ENCODE results near the gene PRR5L.
"Not testable (repeated sequence)": the region's sequence is repeated elsewhere in the genome, so short reads cannot be mapped to it uniquely, and the experiment has no call there.

Gene PRR5L

GRCh38 chr11:36490026-36490806, 194.1 kb downstream of the PRR5L start:
- no peak for DNase-seq (ENCODE audit: low spot score)
- FAIRE-seq = no peak

- DNase-seq (ENCODE audit: low spot score) (peak; percentile 41), FAIRE-seq (no peak)
Observed at GRCh38 chr11:36492724-36493304, 196.7 kb downstream of the PRR5L start.

GRCh38 chr11:36493332-36493731, 197.2 kb downstream of the PRR5L start:
- DNase-seq (ENCODE audit: low spot score) (no peak), FAIRE-seq (no peak)

- no peak for DNase-seq (ENCODE audit: low spot score)
- FAIRE-seq = no peak
Observed at GRCh38 chr11:36498721-36499120, 202.6 kb downstream of the PRR5L start.

- DNase-seq (ENCODE audit: low spot score) = no peak
- FAIRE-seq = no peak
Observed at GRCh38 chr11:36499315-36499714, 203.2 kb downstream of the PRR5L start.

GRCh38 chr11:36500315-36500721, 204.2 kb downstream of the PRR5L start:
- DNase-seq (ENCODE audit: low spot score) = peak; percentile 61
- FAIRE-seq = peak; percentile 40

- no peak for FAIRE-seq
- DNase-seq (ENCODE audit: low spot score) = no peak
Observed at GRCh38 chr11:36501236-36501635, 205.1 kb downstream of the PRR5L start.

- no peak for FAIRE-seq
Observed at GRCh38 chr11:36507824-36508489, 211.9 kb downstream of the PRR5L start.

GRCh38 chr11:36508743-36509142, 212.7 kb downstream of the PRR5L start:
- FAIRE-seq = no peak

More at GRCh38 chr11:36507824-36508489, 211.9 kb downstream of the PRR5L start:
- no peak for DNase-seq (ENCODE audit: low spot score)

GRCh38 chr11:36509201-36509639, 213.1 kb downstream of the PRR5L start:
- DNase-seq (ENCODE audit: low spot score) = no peak
- no peak for FAIRE-seq

More at GRCh38 chr11:36508743-36509142, 212.7 kb downstream of the PRR5L start:
- no peak for DNase-seq (ENCODE audit: low spot score)

GRCh38 chr11:36509694-36510593, 213.9 kb downstream of the PRR5L start, which contains the start of gene TRAF6:
TRAF6 (minus strand) TSS chr11:36510272; CDS start chr11:36501515, 8,757 bp downstream.
- peak; percentile 90 for DNase-seq (ENCODE audit: low spot score)
- peak; percentile 86 for FAIRE-seq

- DNase-seq (ENCODE audit: low spot score) (peak; percentile 27), FAIRE-seq (no peak)
Observed at GRCh38 chr11:36510594-36510942, 214.5 kb downstream of the PRR5L start.

- not testable (repeated sequence) for FAIRE-seq; DNase-seq (ENCODE audit: low spot score)
Observed at GRCh38 chr11:36511062-36511461, 215.0 kb downstream of the PRR5L start.

GRCh38 chr11:36512016-36512415, 215.9 kb downstream of the PRR5L start:
- no peak for DNase-seq (ENCODE audit: low spot score)
- no peak for FAIRE-seq

- no peak for FAIRE-seq
Observed at GRCh38 chr11:36513965-36514364, 217.9 kb downstream of the PRR5L start.

More at GRCh38 chr11:36513965-36514364, 217.9 kb downstream of the PRR5L start:
- DNase-seq (ENCODE audit: low spot score) = no peak
